NK-92 (cell line): ENCODE measurements around the gene CEND1.
A peak's percentile ranks its signal among the peaks of the same experiment; 100 is the strongest.

Source experiments
- DNase-seq: peaks from one replicate; lab custom pipeline; 2025; ENCODE audit not compliant: unreplicated experiment; lab: John Stamatoyannopoulos, UW

CEND1 gene

DNA sequence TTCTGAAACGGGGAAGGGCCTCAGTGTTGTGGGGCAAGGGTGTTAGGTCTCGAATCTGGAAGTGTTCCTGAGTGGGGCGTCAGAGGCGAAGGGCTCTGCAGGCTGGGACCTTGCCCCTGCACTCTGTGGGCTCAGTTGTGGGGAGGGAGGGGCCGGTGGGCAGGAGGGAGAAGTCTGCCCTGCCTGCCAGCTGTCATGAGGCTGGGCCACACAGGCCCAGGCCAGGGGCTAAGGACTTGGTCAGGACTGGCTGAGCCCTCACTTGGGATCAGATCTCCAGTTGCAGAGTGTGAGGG, 38.0 kb upstream of the CEND1 start, which contains the start of gene CRACR2B:
Gene CRACR2B (plus strand): TSS at position 23 of the 296 bp plus-strand sequence. CDS start 689 bp downstream, outside the sequence.
- no peak for DNase-seq

DNA sequence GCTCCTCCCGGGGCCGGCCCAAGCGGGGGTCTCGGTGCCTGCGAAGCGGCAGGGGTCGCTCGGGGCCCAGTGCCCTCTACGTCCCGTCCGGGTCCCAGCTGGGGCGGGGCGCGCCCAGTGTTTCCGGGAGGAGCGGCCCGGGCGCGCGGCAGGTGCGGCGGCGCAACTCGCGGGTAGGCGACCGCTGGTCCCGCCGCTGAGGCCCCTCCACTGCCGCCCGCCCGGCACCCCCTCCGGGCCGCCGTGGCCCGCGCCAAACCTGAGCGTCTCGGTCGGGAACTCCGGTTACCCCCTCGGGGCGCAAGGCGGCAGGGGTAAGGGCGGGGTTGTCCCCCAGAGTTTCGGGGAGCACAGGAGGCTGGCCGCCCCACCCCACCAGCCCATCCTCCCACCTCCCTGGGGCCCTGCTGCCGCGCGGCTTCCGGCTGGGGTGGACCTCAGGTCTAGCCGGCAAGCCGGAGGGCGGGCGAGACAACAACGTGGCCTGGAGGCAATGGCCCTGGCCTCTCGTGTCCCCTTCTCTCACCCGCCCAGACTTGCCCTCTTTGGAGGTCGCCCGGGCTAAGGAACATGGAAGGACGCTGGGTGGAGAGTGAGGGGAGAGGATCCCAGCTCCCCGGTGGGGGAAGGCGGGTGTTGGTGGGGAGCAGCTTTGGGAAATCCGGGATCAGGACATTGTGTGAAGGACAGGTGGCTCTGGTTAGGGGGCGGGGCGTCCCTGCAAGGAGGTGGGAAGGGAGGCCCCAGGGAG, 37.4 kb upstream of the CEND1 start:
- no peak for DNase-seq

DNA sequence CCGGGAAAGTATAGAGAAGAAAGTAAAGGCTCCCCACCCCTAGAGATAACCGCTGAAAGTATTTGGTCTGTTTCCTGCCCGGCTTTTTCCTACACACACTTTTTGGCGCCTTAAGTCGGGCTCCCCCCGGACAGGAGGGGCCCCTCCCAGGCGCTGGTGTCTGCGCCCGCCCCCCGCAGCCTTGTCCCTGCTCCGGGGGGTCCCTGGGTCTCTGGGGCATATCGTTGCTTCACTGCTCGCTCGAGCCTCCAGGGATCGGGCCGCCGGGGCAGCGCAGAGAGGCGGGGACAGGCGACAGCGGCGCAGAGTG, 36.9 kb upstream of the CEND1 start:
- no peak for DNase-seq

DNA sequence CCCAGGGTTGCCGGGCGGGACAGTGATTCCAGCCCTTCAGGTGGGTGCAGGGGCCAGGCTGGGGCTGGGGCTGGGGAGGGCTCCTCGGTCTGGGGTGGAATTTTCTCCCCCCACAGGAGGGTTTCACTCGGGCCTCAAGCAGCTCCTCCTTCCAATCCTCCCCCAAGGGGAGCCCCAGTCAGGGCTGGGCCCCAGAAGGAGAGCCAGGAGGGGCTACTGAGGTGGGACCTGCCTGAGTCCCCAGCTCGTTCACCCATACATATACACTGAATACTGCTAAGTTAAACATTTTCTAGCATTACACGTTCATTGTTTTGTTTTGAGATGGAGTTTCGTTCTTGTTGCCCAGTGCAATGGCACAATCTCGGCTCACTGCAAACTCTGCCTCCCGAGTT, 36.3 kb upstream of the CEND1 start:
- DNase-seq, result no peak

DNA sequence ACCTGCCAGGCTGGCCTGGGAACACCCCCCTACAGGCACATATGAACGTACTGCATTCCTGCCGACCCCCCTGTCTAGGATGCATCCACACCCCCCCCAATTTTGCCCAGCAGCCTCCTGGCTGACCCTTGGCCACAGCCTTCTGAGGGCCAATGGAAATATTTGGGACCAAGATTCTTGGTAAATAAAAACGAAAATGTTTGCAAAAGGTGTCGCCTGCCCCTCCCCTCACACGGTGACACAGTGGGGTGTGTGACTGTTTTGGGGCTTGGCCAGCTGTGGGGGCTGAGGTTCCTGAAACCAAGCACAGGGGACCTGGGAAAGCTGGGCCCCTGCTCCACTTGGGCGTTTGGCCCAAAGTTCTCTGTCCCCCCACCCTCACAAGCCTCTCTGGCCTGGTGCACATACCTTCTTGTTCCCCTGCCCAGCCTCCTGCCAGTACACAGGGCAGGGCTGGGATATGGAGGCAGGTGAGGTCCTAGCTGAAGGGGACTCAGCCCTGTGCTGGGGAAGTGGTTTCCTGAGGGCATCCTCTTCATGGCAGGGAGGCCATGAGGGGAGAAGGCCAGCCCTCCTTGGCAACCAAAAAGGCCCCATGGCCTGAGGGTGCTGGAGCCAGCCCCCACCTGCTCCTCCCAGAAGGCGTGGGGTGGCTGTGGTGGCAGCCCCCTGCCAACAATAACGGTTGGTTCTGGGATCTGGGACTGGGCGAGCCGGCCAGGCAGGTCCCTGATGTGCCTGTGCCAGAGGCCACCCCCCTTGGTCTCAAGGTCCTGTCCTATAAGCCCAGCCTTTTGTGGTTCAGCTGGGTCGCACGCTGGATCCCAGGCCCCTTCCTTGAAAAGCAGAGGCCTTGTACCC, 35.7 kb upstream of the CEND1 start:
- DNase-seq, result no peak

DNA sequence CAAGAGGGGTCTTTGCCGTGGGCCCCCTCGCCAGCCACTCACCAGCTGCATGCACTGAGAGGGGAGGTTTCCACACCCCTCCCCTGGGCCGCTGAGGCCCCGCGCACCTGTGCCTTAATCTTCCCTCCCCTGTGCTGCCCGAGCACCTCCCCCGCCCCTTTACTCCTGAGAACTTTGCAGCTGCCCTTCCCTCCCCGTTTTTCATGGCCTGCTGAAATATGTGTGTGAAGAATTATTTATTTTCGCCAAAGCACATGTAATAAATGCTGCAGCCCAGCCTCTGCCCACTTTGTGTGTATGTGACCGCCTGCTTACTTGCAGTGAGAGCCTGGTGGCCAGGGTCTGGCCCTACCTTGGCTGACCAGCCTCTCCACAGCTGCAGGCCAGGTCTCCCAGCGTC, 35.1 kb upstream of the CEND1 start:
- no peak for DNase-seq

DNA sequence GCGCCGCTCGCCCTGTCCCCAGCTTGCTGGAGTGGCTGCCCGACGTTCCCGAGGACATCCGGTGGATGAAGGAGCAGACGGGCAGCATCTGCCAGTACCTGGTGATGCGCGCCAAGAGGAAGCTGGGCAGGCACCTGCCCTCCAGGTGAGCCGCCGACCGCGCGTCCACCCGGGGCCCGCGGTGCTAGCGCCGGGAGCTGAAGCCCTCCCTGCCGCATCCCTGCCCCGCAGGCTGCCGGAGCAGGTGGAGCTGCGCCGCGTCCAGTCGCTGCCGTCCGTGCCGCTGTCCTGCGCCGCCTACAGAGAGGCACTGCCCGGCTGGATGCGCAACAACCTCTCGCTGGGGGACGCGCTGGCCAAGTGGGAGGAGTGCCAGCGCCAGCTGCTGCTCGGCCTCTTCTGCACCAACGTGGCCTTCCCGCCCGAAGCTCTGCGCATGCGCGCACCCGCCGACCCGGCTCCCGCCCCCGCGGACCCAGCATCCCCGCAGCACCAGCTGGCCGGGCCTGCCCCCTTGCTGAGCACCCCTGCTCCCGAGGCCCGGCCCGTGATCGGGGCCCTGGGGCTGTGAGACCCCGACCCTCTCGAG, 34.5 kb upstream of the CEND1 start:
- DNase-seq, result no peak

DNA sequence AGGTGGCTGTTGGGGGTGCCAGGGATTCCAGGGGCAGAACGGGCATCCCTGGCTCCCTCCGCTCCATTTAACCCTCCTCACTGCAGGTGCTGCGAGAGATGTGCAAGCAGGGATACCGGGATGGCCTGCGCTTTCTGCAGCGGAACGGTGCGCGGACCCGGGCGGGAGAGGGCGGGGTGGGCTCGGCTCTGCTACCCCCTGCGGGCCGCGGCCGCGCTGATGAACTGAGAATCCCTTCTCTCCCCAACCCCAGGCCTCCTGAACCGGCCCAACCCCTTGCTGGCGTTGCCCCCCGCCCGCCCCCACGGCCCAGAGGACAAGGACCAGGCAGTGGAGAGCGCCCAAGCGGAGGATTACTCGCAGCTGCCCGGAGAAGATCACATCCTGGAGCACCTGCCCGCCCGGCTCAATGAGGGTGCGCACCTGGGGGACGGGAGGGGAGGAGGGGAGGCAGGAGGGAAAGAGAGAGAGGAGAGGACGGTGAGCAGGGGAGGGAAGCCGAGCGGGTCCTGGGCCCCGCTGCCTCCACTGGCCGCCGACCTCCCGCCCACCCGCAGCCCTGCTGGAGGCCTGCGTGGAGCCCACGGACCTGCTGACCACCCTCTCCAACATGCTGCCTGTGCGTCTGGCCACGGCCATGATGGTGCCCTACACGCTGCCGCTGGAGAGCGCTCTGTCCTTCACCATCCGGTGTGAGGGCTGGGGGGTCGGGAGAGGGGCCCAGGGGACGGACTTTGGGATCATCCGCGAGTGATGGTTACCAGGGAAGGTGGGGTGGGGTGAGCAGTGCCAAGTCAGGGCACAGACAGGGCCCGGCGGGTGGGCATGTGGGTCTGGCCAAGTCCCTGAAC, 33.8 kb upstream of the CEND1 start:
- DNase-seq, result no peak

DNA sequence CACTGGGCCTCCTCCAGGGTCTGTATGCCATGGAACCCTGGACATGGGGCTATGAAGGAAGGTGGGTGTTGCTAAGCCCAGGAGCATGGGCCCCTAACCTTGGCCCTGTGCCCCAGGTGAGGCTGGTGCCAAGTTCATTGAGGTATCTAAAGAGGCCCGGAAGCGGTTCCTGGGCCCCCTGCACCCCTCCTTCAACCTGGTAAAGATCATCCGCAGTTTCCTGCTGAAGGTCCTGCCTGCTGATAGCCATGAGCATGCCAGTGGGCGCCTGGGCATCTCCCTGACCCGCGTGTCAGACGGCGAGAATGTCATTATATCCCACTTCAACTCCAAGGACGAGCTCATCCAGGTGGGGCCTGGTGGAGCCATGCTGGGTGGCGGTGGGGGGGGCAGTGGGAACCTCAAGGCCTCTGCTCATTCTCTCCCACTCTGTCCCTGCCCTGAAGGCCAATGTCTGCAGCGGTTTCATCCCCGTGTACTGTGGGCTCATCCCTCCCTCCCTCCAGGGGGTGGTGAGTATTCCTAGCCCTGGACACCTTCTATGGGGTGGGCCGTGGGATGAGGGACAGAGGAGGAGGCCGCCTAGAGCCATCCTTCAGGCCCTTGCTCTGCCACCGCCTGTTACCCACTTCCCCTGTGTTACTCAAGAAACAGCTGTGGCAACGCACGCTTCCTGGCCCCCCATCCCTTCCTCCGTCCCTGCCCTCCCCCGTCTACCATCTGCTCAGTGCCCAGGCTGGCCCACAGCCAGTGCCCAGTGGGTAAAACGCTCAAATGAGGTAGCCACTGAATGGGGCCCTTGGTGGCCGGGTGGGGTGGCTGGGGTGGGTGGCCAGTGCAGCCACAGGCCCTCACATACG, 31.9 kb upstream of the CEND1 start:
- DNase-seq, result no peak

DNA sequence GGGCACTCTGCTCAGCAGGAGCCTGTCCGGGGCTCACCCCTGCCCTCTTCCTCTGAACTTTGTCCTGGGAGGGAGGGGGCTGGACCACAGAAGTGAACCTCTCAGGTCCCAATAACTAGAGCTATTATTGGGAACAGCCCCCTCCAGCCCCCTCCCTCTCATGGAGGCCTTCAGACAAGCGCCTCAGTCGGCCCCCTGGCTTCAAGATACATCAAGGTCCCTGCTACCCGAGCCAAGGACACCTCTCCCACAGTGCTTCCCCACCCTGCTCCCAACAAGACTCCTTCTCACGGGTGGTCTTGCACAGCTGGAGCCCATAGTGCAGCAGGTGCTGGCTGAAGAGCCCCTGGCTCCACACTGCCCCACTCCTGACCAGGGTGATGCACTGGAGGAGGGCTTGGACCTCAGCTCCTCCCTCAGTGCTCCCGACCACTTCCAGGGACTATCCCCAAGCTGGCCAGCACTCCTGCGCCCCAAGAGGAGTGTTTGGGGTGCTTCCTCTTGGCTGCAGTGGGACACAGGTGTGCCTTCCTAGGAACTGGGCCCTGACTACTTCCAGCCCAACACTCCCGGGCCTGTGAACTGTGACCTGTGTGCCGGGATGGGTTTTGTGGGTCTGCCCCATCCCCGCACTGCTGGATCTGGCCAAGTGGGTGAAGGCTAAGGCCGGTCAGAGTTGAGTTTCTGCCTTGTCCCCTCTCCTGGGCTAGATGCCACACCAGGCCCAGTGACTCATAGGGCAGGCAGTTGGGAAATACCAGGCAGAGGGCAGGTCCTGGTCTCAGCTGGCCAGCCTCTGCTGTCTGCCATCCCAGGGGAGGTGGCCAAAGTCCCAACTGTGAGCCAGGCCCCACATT, 31.0 kb upstream of the CEND1 start:
- no peak for DNase-seq

DNA sequence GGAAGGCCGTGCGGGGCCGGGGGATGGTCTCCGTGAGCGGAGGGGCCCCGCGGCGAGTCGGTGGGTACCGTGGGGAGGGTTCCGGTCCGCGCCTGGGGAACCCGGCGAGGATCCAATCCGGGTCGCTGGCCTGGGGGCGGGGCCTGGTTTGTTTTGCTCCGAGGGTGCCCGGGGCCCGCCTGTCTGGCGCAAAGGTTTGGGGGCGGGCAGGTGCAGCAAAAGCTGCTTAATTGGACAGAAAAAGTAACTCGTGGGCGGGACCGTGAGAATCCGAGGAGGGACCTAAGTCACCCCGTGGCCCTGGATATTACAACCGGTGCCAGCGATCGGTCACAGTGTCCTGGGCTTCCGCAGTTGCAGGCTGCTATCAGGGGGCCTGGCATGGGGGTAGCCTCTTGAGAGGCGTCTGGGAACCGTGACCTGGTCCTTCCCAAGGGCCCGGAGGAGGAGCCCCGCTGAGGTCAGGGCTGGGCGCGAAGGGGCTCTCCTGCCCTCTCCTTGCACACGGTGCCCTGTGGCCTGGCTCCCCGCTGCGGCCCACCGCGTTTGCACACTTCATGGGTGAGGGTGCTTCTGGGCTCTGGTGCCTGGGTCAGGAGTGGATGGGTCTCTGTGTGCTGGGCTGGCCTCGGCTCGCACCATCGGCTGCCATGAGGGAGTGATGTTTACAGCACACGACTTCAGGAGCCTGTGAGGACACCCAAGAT, 30.2 kb upstream of the CEND1 start:
- peak; percentile 72 for DNase-seq

DNA sequence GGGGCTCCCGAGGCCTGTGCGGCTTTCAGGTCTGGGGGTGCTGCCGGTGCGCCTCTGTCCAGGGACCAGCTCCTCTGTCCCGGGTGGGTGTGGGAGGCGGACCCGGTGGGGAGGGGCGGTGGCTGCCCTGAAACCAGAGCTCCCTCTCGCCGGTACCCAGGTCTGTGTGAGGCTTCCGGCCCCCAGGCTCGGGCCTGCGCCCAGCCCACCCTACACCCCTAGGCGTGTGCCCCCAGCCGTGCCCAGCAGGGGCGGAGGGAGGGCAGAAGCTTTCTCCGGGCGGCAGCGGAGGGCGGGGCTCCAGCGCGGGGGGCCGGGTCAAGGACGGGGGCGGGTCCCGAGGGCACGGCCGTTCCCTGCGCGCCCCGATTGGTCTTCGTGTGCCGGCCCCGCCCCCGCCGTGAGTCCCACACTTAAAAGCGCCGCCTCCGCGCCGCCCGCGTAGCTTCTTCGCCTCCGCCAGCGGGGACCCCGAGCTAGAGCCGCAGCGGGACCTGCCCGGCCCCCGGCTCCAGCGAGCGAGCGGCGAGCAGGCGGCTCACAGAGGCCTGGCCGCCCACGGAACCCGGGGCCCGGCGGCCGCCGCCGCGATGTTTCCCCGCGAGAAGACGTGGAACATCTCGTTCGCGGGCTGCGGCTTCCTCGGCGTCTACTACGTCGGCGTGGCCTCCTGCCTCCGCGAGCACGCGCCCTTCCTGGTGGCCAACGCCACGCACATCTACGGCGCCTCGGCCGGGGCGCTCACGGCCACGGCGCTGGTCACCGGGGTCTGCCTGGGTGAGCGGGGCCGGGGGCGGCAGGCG, 29.4 kb upstream of the CEND1 start:
- DNase-seq, result peak; percentile 45

DNA sequence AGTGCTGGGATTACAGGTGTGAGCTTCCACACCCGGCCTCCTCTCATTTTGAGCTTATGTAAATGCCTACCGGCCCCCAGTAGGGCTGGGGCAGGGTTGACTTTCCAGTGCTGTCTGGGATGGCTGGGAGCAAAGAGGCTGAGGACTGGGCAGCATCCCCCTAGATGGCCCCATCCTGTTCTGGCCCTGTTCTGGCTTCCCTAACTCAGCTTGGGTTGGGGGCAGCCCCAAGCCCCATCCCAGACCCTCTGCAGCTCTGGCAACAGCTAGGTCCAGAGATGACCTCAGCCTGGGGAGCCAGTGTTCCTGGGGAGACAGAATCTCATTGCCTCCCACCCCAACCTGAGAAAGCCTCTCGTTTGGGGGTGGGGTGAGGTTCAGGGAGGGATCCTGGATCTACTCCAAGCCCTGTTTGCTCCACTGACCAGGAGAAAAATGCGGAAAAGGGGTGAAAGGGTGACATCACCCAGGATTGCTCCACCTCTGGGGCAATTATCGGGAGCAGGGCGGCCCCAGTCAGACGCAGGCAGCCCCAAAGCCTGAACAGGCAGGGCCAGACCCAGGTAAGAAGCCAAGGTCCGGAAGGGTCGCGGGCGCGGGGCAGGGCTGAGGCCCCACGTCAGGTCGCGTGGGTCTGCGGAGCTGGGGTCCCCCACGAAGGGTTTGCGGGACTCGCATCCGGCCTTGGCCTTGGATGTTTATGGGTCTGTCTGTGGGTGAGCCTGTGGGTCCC, 28.7 kb upstream of the CEND1 start, which contains the start of gene PNPLA2:
Gene PNPLA2 (plus strand): TSS at position 519 of the 733 bp plus-strand sequence. CDS start 805 bp downstream, outside the sequence.
- DNase-seq, result no peak

DNA sequence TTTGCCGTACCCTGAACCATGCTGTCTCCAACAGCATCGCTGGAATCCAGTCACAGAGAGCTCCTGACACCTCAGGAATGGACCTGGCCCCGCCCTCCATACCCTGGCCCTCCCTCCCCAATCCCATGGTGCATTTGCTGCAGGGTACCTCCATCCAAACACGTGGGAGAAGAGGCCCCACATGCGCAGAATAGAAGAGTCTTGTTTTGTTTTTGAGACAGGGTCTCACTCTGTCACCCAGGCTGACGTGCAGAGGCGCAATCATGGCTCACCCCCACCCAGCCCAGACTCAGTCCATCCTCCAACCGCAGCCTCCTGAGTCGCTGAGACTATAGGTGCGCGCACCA, 26.5 kb upstream of the CEND1 start:
- DNase-seq, result no peak

DNA sequence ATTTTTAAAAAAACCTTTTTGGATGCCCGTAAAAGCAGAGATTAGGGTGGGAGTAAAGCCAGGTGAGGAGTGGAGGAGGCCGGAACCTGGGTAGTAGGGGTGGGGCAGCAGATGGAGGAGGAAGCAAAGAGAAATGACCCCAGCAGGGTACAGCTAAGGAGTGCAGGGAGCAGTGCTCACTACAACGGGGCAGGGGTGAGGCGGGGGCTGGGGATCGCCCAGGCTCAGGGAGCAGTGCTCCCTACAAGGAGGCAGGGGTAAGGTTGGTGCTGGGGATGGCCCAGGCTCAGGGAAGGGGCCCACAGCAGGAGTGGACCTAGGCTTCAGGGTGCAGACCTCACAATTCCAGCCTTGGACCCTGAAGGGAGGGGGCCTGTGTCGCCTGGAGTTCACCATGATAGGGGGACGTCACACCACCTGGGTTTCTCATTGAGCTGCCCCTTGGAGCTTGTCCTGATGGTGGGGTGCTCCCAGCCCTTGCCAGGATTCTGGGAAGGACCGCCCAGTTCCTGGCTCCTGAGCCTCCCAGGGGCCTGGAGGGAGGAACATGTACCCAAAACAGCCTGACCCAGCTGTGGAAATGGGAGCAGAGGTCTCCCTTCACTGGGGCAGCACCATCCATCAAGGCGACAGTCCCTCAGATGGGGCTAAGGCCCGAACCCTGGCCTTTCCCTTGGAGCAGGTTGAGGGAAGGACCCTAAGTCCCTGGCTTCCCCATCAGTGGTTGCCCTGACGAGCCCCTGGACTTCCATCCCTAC, 26.0 kb upstream of the CEND1 start:
- no peak for DNase-seq

DNA sequence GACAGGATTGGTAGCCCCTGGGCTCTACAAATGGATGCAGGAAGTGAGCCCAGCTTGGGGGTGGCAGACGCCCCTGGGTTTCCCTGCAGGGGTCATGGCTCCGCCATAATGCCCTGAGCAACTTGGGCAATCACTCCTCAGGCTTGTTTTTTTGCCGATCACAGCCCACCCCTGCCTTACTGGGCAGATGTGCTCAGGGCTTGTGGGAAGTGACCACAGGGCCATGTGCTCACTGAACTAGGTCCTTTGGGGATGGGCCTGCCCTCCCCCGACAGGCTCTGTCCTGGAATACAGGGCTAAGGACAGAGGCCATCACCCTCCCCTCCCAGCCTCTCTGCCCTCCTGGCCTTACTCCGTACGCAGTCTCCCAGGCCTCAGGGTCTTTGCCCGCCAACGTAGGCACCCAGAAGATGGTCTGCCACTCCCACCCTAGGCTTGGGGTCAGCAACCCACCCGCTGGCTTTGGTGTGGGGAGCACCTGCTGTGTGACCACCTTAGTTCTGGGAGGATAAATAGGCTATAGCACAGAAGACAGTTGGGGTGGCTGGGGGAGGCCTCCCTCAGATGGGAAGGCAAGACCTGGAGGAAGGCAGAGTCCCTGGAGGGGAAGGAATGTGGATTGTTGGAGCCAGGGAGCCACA, 23.7 kb upstream of the CEND1 start:
- no peak for DNase-seq
